Measurements from ENCODE around the gene EFCAB11.
"Not testable (repeated sequence)": the region's sequence is repeated elsewhere in the genome, so short reads cannot be mapped to it uniquely, and the experiment has no call there.

Gene EFCAB11

GRCh38 chr14:89911010-89911919, 43.3 kb downstream of the EFCAB11 start:
- DNase-seq (ENCODE audit: low read depth, low spot score), result no peak

GRCh38 chr14:89910691-89911009, 43.9 kb downstream of the EFCAB11 start:
- DNase-seq (ENCODE audit: low read depth, low spot score), result no peak

GRCh38 chr14:89909586-89909985, 44.9 kb downstream of the EFCAB11 start:
- no peak for DNase-seq (ENCODE audit: low read depth, low spot score)

- DNase-seq (ENCODE audit: low read depth, low spot score), result no peak
Observed at GRCh38 chr14:89908712-89909450, 45.6 kb downstream of the EFCAB11 start.

- no peak for DNase-seq (ENCODE audit: low read depth, low spot score)
Observed at GRCh38 chr14:89907655-89908054, 46.9 kb downstream of the EFCAB11 start.

- no peak for DNase-seq (ENCODE audit: low read depth, low spot score)
Observed at GRCh38 chr14:89906000-89906399, 48.5 kb downstream of the EFCAB11 start.

- no peak for DNase-seq (ENCODE audit: low read depth, low spot score)
Observed at GRCh38 chr14:89903340-89903952, 51.1 kb downstream of the EFCAB11 start.

- no peak for DNase-seq (ENCODE audit: low read depth, low spot score)
Observed at GRCh38 chr14:89902881-89903280, 51.6 kb downstream of the EFCAB11 start.

GRCh38 chr14:89900802-89901201, 53.7 kb downstream of the EFCAB11 start:
- DNase-seq (ENCODE audit: low read depth, low spot score), result no peak

- DNase-seq (ENCODE audit: low read depth, low spot score), result no peak
Observed at GRCh38 chr14:89899917-89900663, 54.4 kb downstream of the EFCAB11 start.

- DNase-seq (ENCODE audit: low read depth, low spot score), result no peak
Observed at GRCh38 chr14:89899291-89899690, 55.2 kb downstream of the EFCAB11 start.

- not testable (repeated sequence) for DNase-seq (ENCODE audit: low read depth, low spot score)
Observed at GRCh38 chr14:89893388-89893787, 61.1 kb downstream of the EFCAB11 start.

GRCh38 chr14:89892953-89893352, 61.6 kb downstream of the EFCAB11 start:
- no peak for DNase-seq (ENCODE audit: low read depth, low spot score)

GRCh38 chr14:89891721-89892120, 62.8 kb downstream of the EFCAB11 start:
- DNase-seq (ENCODE audit: low read depth, low spot score), result not testable (repeated sequence)

- no peak for DNase-seq (ENCODE audit: low read depth, low spot score)
Observed at GRCh38 chr14:89891055-89891454, 63.5 kb downstream of the EFCAB11 start.

- DNase-seq (ENCODE audit: low read depth, low spot score), result no peak
Observed at GRCh38 chr14:89890589-89890988, 63.9 kb downstream of the EFCAB11 start.

GRCh38 chr14:89889626-89890025, 64.9 kb downstream of the EFCAB11 start:
- no peak for DNase-seq (ENCODE audit: low read depth, low spot score)

- no peak for DNase-seq (ENCODE audit: low read depth, low spot score)
Observed at GRCh38 chr14:89884761-89885160, 69.8 kb downstream of the EFCAB11 start.

- no peak for DNase-seq (ENCODE audit: low read depth, low spot score)
Observed at GRCh38 chr14:89881839-89882238, 72.7 kb downstream of the EFCAB11 start.

GRCh38 chr14:89874091-89874490, 80.4 kb downstream of the EFCAB11 start:
- DNase-seq (ENCODE audit: low read depth, low spot score), result not testable (repeated sequence)

- DNase-seq (ENCODE audit: low read depth, low spot score), result no peak
Observed at GRCh38 chr14:89870316-89870715, 84.2 kb downstream of the EFCAB11 start.

- DNase-seq (ENCODE audit: low read depth, low spot score), result no peak
Observed at GRCh38 chr14:89869606-89870005, 84.9 kb downstream of the EFCAB11 start.
